Measurements from ENCODE around the gene SEZ6L.

- no peak for TF ChIP-seq CTCF (IDR thresholded peaks at IDR 0.05; ENCODE audit: insufficient read depth, low read depth, low read length)
- TF ChIP-seq EZH2 (IDR thresholded peaks at IDR 0.05; ENCODE audit: insufficient read depth, low read length), result no peak
These were observed 193.2 kb downstream of the SEZ6L start for GRCh38 chr22:26362471-26362870.
